HG03469 (cell line): ENCODE data around the gene DLX4.

ENCODE experiments used
- ATAC-seq: cut with Tn5 transposase; IDR thresholded peaks from one replicate; pipeline ENCODE4 v1.9.1; 2021; ENCODE audit warnings: mild to moderate bottlenecking, moderate library complexity, moderate number of reproducible peaks; ENCODE audit not compliant: unreplicated experiment

DLX4 gene

DNA sequence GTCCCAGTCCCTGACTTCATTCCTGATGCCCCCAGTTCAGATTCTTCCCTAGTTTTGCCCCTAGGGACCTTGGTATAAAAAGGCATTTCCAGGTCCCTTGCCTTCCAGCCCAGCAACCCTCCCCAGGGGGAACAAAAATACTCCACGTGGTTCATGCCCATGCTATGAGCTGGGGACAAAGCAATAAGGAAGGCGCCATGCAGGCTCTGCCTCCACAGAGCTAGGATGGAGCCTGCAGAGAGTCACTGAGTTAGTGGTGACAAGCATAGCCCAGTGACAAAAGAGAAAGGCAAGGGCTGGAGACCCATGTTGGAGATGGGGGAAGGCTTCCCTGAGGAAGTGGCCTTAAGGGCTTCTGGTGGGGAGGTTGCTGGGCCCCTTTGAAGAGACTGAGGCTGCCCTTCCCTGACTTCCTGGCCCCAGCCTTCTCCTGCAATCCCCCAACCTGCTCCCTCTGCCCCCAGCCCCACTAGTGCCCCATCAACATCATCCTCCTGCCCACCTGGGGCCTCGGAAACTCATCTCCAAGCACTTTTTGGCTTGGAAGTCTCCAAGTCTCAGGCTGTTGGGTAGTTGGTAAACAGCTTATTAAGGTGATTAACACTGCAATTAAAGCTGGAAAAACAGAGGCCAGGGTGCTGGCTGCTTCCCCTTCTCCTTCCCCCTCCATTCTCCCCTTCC, 16.5 kb downstream of the DLX4 start:
- no peak for ATAC-seq

DNA sequence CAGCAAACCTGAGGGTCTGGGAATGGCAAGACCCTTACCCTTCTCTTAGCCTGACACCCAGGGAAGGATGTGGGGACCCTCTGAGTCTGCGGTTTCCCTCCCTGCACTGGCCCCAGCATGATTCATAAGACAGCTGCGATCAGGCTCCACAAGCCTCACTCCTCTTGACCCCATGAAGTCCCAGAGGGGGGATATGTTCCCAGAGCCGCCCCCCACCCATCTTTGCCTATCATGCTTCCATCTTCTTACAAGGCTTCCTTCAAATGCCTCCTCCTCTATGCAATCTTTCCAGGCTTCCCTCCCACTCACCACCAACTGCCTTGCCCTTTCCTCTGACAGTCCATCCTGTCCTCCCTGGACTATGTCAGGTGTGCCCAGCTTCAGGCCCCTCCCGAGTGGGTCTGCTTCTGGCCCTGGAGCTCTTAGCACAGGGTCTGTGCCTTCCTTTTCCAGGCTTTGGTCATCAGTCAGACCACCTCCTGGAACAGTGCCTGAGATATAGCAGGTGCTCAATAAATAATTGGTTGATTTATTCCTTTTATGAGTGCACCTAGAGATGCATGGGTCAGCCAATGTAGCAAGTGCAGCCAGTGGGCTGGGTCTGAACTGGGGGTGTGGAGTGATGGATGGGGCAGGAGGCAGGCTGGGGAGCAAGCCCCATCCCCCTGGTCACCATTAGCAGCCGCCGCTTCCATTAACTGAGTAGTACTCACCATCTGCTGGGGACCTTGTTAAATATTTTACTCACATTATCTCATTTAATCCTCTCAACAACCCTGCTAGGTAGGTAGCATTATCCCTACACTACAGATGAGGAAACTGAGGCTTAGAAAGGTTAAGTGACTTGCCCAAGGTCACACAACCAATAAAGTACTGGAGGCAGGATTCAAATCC, 17.7 kb downstream of the DLX4 start:
- no peak for ATAC-seq

- no peak for ATAC-seq
These were observed 18.2 kb downstream of the DLX4 start for GRCh38 chr17:49987290-49987585.

GRCh38 chr17:49987681-49988441, 18.9 kb downstream of the DLX4 start:
- ATAC-seq, result no peak

GRCh38 chr17:49989518-49989880, 20.5 kb downstream of the DLX4 start:
- ATAC-seq, result no peak

- no peak for ATAC-seq
These were observed 21.3 kb downstream of the DLX4 start for GRCh38 chr17:49990331-49990730.

DNA sequence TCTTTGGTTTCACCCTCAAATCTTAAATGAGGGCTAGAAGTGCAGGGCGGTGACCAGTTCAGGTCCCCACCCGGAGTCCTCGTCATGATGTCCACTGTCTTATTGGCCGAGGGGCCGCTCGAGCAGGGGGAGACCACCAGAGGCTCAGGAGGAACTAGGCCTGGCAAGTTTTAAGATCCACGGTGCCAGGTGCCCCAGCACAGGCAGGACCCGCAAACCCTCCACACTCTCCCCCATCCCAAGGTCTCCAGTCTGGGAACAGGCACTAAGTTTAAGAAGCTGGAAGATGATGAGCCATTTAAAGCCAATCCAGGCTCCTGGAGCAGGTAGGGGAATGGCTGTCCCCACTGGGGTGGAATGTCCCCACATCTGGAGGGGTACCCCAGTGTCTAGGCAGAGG, 21.9 kb downstream of the DLX4 start:
- no peak for ATAC-seq

- no peak for ATAC-seq
These were observed 22.4 kb downstream of the DLX4 start for GRCh38 chr17:49991409-49991808.

GRCh38 chr17:49992191-49992932, 23.4 kb downstream of the DLX4 start:
- no peak for ATAC-seq

DNA sequence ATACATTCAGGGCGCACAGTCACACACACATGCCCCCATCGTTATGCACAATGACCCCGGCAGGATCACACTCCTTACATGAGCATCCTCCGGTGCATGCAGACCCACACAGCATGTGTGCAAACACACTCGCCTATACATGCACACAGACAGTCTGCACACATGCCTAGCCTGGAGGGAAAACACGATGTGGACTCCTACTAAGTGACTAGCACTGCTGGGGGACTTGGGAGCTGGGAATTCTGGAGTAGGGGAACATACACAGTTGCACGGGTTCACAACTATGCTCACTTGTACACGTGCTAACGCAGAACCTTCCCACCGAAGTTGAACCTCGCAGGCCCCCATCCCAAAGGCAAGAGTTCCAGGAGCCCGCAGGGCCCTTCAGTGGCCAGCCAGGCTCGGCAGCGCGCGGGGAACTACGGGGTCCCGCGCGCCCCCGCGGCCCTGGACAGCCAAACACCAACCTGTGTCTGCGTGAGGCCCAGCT, 24.0 kb downstream of the DLX4 start:
- ATAC-seq, result no peak

- ATAC-seq, result no peak
These were observed 24.6 kb downstream of the DLX4 start for GRCh38 chr17:49993423-49994060.

DNA sequence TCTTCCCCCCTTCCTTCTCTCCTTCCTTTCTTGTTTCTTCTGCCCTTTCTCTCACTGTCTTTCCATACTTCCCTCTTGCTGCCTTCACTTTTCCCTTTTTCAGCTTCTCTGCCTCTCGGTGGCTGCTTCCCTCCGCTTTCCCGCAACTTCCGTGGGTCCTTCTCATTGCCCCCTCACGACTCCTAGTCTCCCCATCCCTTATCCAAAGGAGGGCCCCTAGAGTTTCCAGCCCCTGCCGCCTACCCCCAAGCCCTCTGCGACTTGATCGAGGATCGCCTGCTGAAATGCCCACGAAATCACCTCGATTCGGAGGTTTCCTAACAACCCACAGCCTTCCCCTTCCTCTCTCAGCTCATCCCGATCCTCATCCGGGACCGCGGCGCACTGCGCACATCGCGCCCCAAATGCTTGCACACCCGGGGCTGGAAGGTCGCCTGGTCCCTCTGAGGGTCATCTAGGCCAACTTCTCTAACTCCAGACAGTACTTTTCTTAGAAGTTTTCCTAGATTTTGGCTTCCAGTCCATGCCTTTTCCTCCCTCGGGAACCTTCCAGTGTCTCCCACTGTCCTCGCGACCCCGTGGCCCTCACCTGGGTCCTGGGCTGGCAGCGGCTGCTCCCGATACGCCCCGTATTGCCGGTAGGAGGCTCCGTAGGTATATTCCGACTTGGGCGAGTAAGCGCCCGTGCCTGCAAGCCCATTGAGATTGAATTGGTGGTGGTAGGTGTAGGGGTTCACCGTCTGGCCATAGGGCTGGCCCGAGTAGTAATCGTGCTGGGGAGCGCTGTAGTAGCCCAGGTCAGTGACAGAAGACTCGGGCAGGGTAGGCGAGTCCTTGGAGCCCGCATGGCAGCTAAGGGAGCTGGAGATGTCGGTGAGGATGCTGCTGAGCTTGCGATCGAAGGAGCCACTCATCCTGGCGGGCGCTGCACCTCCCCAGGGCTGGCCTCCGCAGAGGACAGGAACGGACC, 25.4 kb downstream of the DLX4 start:
- ATAC-seq, result no peak

- ATAC-seq, result no peak
These were observed 26.2 kb downstream of the DLX4 start, which contains the start of gene DLX3 for GRCh38 chr17:49995055-49995738. DLX3 (minus strand) TSS chr17:49995224; CDS start chr17:49994998, 226 bp downstream.

DNA sequence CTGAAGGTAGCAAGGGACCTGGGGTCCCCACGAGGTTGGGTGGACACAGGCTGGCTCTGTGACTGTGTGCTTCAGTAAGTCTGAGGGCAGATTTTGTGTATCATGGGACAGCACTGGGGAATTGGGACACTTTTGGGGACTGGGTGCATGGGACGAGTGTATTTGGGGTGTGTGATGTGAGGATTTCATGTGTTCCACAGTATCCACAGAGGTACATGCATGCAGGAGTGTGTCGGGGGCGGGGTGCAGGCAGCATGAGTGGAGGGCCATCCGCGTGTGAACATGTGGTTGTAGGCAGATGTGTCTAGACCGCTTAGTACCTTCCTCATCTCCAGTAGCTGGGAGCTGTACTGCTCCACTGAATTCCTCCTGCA, 27.1 kb downstream of the DLX4 start:
- no peak for ATAC-seq

- ATAC-seq, result no peak
These were observed 27.7 kb downstream of the DLX4 start for GRCh38 chr17:49996495-49997300.

DNA sequence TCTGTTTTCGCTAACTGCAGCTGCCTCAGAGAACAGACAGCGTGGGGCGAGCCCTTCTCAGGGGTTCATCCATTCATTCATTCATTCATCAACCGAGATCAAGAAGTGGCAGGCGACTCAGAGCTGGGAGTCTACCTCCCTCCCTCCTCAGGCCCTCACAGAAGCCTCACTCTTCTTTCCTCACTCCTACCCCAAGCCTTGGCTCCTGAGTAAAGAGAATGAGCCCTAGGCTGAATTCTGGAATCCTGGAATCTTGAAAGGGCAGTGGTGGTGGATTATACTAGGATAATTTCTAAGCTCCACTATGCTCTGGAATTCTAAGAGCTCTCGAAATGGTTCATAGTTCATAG, 28.3 kb downstream of the DLX4 start:
- ATAC-seq, result no peak

DNA sequence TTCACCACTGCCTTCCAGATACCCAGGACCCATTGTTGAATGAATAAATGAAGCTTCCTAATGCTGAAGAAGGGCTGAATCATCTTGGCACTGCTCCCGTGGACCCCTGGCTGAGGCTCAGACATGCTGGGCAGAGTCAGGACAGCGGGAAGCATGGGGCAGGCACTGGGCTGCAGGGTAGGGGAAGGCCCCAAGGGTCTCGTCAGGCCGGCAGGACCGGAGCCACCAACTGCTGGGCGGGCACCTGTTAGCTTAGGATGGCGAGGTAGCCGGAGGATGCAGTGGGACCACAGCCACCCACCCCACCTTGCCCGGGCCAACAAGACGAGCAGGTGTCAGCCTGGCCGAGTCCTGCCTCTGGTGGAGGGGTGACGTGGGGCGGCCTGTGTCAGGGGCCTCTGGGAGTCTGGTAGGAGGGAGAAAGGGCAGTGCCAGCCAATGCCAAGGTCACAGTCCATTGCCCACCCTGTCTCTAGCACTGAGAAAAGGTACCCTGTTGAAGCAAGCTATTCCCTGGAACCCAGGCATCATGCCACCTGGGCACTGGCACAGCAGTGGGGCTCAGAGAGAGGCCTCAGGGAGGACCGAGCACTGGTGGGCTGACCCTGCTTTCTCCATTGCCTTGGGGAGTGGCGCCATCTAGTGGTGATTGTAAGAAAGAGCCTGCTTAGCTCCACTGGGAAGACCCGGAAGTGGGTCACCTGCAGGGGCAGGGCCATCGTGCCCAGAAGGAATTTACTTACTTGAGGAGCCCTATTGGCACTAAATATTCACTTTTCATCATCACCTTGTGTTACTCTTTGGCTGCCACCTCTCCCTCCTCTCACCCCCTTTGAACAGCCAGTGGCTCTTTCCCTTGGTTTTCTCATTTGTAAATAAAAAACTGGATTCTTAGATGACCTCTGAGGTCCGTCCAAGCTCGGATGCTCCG, 29.0 kb downstream of the DLX4 start:
- ATAC-seq, result no peak
